DMS79 (cell line): ENCODE data around the gene POFUT2.

Experiments
- DNase-seq: peaks from one replicate; lab custom pipeline; 2025; lab: John Stamatoyannopoulos, UW

POFUT2 gene

GRCh38 chr21:45287438-45288391 is at the start of gene POFUT2:
TSS of gene POFUT2 (minus strand) at chr21:45287895. CDS start at chr21:45287871, 24 bp downstream.
- DNase-seq, result peak; percentile 82

DNA sequence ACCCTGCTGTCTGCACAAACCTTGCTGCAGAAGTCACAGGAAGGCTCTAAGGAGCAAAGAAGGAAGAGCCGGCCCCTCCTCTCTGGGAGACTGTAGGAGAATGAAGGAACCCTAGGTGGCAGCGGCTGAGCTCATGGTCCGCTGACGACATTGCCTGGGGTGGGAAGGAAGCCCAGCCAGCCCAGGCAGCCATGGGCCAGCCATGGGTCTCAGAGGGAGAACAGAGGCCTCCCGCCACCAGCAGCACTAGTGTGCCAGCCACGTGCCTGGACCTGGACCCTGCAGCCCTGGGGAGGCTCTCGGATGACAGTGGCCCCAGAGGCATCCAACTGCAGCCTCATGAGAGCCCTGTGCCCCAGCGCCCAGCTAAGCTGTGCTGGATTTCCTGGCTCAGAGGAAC is 49.2 kb upstream of the POFUT2 start:
- peak; percentile 32 for DNase-seq

- DNase-seq, result no peak
Measured at GRCh38 chr21:45336535-45336810, 48.8 kb upstream of the POFUT2 start.

- no peak for DNase-seq
Measured at GRCh38 chr21:45335761-45336534, 48.3 kb upstream of the POFUT2 start.

DNA sequence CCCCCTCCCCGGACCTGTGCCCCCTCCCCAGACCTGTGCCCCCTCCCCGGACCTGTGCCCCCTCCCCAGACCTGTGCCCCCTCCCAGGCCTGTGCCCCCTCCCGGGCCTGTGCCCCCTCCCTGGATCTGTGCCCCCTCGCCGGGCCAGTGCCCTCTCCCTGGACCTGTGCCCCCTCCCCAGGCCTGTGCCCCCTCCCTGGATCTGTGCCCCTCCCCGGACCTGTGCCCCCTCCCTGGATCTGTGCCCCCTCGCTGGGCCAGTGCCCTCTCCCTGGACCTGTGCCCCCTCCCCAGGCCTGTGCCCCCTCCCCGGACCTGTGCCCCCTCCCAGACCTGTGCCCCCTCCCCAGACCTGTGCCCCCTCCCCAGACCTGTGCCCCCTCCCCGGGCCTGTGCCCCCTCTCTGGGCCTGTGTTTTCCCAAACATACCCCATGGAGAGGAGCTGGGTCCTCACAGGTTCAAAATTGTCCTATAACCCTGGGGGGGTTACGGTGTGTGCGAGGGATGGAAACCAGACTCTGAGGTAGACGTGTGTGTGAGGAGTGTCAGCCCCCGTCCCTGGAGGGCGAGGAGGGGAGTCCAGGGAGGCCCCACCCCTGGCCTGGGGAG is 47.6 kb upstream of the POFUT2 start:
- no peak for DNase-seq

DNA sequence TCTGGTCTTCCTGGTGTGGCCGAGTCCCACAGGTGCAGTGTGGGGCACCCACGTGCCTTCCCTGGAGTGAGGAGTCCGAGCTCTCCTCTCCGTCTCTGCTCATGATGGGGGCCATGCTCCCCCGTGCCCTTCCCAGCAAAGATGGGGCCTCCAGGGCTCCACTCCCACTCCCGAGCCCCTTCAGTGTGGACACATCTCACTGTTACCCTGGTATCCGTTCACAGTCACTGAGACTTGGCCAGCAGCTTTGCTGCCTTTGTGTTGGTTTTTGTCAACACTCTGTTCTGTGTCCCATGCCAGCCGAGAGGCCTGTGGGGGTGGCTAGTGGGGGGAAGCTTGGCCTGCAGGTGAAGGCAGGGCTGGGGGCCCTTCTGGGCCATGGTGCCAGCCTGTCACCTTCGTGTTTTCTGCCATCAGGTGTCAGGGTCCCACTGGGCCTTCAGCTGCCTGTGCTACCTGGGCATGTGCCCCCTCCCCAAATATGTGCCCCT is 46.9 kb upstream of the POFUT2 start:
- no peak for DNase-seq

GRCh38 chr21:45334134-45334533 is 46.4 kb upstream of the POFUT2 start:
- no peak for DNase-seq

DNA sequence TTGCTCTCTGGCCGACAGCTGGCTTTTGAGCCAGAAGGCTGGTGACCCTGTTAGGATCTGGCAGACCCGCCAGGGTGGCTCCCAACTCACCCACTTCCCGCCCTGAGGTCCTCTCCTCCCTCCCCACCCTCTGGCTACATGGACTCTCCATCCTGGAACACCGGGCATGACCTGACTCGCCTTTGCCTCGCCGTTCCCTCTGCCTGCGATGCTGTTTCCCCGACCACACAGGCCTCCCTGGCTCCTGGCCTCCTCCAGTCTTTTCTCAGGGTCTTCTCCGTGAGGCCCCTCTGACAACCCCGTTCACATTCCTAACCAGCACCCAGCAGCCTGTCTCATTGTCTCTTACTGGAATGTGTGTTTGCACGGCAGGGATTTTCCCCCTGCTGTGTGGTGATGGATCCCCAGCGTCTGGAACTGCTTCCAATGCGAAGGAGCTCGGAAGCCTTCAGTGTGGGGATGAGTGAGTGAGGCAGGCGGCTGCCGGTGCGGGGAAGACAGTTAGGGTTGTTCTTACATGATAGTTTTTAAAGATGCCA is 46.0 kb upstream of the POFUT2 start:
- DNase-seq, result no peak

DNA sequence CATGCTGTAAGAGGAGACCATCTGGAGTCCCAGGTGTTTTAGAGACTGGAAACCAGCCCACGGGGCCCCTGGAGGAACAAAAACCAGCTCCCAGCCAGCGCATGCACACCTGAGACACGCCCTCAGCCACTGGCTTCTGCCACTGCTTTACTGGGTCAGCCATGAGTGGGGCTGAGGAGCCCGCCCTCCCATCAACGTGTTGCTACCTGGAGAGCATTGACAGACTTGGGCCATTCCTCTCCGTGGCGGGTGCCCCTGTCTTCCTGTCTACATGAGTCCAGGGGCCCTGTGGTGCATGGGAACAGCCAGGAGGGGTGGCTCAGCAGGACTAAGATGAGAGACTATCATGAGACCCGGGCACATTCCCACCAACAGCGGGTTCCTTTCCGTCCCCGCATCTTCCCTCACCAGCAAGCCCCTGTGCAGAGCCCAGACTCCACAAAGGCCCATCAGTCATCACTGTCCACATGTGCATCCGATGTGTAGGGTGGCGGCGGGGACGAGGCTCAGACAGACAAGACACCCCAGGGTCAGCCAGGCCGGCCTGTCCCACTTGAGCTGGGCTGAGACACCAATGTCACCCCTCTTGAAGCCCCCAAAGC is 45.4 kb upstream of the POFUT2 start:
- no peak for DNase-seq

GRCh38 chr21:45332415-45332814 is 44.7 kb upstream of the POFUT2 start:
- DNase-seq, result no peak

DNA sequence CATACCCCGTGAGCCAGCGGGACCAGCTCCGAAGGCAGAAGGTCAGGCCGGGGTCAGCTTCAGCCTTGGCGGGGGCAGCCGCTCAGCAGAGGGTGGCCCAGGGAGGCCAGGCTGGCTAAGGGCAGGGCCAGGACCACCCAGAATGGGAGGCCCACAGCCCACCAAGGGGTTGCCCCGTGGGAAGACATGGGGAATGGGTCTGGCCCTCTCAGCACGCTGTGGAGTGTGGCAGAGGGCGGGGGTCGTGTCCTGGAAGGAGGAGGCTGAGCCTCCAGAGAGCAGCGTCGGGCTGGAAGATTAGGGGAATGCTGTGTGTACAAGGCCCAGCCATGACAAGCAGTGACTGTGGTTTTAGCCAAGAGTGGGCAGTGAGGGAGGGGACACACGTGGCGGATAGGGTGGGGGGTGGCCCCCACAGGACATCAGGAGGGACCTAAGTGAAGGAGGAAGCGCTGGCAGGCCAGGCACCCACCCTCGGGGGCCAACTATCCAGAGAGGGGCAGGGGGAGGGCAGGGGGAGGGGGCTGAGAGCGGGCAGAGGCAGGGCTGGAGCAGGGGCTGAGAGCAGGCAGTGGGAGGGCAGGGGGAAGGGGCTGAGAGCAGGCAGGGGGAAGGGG is 43.9 kb upstream of the POFUT2 start:
- DNase-seq, result no peak

DNA sequence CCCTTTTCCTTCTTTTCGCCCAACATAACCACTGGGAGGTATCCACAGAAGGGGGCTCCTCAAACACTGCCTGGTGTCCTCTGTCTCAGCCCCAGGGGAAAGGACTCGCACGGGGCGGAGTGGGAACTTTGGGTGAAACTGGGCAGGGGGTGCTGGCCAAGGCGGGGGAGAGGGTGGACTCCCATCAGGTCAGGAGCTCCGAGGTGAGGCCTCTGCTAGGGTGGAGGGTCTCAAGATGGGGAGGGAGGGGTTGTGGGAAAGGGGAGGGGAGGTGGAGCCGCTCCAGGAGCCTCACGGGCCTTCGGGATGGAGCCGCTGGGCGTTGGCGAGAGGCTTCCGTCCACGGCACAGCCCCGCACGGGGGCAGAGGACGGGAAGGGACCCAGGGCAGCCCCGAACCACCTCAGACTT is 43.2 kb upstream of the POFUT2 start:
- DNase-seq, result no peak

GRCh38 chr21:45330075-45330781 is 42.5 kb upstream of the POFUT2 start:
- DNase-seq, result peak; percentile 69

GRCh38 chr21:45329261-45330074 is 41.8 kb upstream of the POFUT2 start:
- no peak for DNase-seq

- DNase-seq, result peak; percentile 58
Measured at GRCh38 chr21:45328198-45329091, 40.8 kb upstream of the POFUT2 start.

DNA sequence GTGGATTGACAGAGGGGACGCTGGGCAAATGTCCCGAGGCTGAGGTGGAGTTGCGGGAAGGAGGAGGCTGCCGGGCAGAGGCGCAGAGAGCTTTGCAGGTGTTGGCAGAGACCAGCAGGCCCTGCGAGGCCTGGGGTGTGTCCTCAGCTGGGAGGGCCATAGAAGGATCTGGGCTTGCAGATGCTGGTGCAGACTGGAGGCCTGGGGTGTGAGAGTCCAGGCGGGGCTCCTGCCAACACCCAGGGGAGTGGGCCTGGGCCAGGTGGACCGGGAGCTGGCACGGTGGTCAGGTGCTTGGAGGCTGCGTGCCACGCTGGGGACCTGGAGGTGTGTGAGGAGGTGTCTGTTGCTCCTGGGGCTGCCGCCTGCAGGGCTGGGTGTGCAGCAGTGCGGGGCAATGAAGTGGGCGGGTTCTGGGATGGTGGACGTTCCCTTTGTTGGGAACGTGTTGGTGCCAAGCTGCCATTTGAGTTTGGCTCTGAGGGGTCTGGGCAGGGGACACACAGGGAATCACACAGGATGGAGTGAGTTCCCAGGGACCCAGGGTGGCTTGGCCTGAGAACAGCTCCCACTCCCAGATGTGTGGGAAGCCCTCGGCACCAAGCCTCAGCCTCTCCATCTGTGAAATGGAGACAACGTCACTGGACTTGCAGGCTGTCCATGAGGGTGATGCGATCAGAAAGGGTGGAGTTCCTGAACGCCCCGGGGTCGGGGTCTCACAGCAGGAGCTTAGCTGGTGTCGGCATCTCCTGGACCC is 39.9 kb upstream of the POFUT2 start:
- DNase-seq, result no peak

GRCh38 chr21:45326891-45327440 is 39.3 kb upstream of the POFUT2 start:
- no peak for DNase-seq
